GM12872 (cell line): ENCODE measurements around the gene CPPED1.

ENCODE experiments used
- CTCF ChIP-seq: IDR thresholded peaks from 3 replicates; pipeline ENCODE4 v1.5.1; 2011; ENCODE audit warnings: low read depth, mild to moderate bottlenecking, low read length, moderate library complexity; ENCODE audit not compliant: insufficient read depth

Gene CPPED1

GRCh38 chr16:12773221-12773620 is 30.5 kb downstream of the CPPED1 start:
- no peak for TF ChIP-seq CTCF

GRCh38 chr16:12771341-12771798 is 32.3 kb downstream of the CPPED1 start:
- no peak for TF ChIP-seq CTCF

GRCh38 chr16:12769525-12769924 is 34.2 kb downstream of the CPPED1 start:
- no peak for TF ChIP-seq CTCF

- TF ChIP-seq CTCF = no peak
Observed at GRCh38 chr16:12767897-12768296, 35.8 kb downstream of the CPPED1 start.

- TF ChIP-seq CTCF = no peak
Observed at GRCh38 chr16:12766853-12767252, 36.8 kb downstream of the CPPED1 start.

- no peak for TF ChIP-seq CTCF
Observed at GRCh38 chr16:12764813-12765488, 38.7 kb downstream of the CPPED1 start.

GRCh38 chr16:12763517-12763916 is 40.2 kb downstream of the CPPED1 start:
- no peak for TF ChIP-seq CTCF
